Osteoblast (primary cell): ENCODE data around the gene CLCN1. TPM values are rescaled to one million over a fixed set of nuclear protein-coding genes. Genes with fewer than 3 reads are reported as not detected.

Experiments used
- DNase-seq: peaks from one replicate; pipeline ENCODE4 v3.0.0; 2011; ENCODE audit warnings: low spot score, mixed read lengths; ENCODE audit not compliant: insufficient read length; ENCODE audit errors: missing footprints
- H2AFZ ChIP-seq: 2 replicates; pipeline ENCODE4 v1.6.0; 2011; ENCODE audit warnings: mild to moderate bottlenecking, low read length
- H3K27ac ChIP-seq: 2 replicates; pipeline ENCODE4 v1.5.1; 2011; ENCODE audit warnings: mild to moderate bottlenecking, low read depth, low read length, moderate library complexity
- H3K27me3 ChIP-seq: 2 replicates; pipeline ENCODE4 v1.6.0; 2012; ENCODE audit warnings: mild to moderate bottlenecking, control low read depth, inconsistent platforms, low read length, moderate library complexity; ENCODE audit not compliant: insufficient read depth
- H3K36me3 ChIP-seq: 2 replicates; pipeline ENCODE4 v1.5.1; 2011; ENCODE audit warnings: mild to moderate bottlenecking, low read length, control low read depth, moderate library complexity; ENCODE audit not compliant: insufficient read depth
- H3K4me1 ChIP-seq: 2 replicates; pipeline ENCODE4 v1.5.1; 2011; ENCODE audit warnings: mild to moderate bottlenecking, low read length, control low read depth, moderate library complexity; ENCODE audit not compliant: insufficient read depth
- H3K4me2 ChIP-seq: 2 replicates; pipeline ENCODE4 v1.6.0; 2011; ENCODE audit warnings: mild to moderate bottlenecking, low read length; ENCODE audit not compliant: insufficient read depth
- H3K4me3 ChIP-seq: fragments of 200-600 bp; sonication (generic); 3 replicates; pipeline ENCODE4 v1.5.1; 2012; ENCODE audit warnings: mild to moderate bottlenecking, low read length, inconsistent platforms; ENCODE audit not compliant: insufficient read depth
- H3K79me2 ChIP-seq: 2 replicates; pipeline ENCODE4 v1.6.0; 2012; ENCODE audit warnings: mild to moderate bottlenecking, low read length, control low read depth, inconsistent platforms; ENCODE audit not compliant: insufficient read depth
- H3K9me3 ChIP-seq: 2 replicates; pipeline ENCODE4 v1.5.1; 2011; ENCODE audit warnings: low read depth, low read length, control low read depth
- H4K20me1 ChIP-seq: 2 replicates; pipeline ENCODE4 v1.6.0; 2012; ENCODE audit warnings: mild to moderate bottlenecking, low read length, control low read depth; ENCODE audit not compliant: insufficient read depth
- CTCF ChIP-seq: IDR thresholded peaks from 2 replicates; pipeline ENCODE4 v1.5.1; 2011; ENCODE audit warnings: mild to moderate bottlenecking, low read depth, low read length, moderate library complexity; ENCODE audit errors: extremely low read depth
- total RNA-seq: library from RNA; depleted of rRNA; stranded (reverse); fragments of >200 nt; gene quantifications from 2 replicates; pipeline ENCODE4 v1.2.3, GENCODE V29; 2012

The CLCN1 gene
- total RNA-seq, 1 donor: under 0.01 TPM

DNA sequence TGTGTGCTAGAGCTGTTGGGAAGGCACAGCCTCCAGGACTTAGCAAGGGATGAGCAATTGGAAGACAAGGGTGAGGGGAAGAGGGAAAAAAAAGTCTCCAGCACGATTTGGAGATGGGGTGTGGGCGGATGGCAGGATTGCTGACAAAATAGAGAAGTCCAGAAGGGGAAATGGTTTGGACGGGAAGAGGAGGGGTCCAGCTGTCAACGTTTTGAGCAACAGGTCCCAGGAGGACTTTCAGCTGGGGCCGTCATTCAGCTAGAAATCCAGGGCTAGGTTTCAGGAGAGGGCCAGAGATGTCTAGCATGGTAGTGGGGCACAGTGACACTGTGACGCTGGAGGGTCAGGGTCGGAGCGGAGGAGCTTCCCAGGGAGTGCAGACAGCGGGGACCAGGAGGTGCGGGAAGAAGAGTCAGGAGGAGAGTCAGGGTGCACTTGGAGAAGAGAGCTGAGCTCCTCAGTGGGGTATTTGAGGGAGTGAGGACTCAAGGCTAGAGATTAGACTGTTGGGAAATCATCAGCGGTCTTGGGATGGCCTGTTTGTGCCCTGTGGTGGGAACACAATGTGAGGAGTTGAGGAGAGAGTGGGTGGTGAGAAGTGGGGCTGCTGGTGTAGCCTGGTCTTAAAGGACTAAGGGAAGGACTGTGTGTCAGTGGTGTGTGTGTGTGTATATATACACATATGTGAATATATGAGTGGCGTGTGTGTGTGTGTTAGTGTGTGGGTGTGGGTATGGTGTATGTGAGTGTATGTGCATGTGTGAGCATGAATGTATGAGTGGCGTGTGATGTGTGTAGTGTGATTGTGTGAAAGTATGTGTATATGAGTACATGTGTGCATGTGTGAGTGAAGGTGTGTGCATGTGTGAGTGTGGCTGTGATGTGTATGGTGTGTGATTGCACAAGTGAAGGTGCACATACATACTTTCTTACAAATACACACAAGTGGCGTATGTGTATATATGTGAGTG is 69.0 kb downstream of the CLCN1 start:
- DNase-seq: peak; percentile 74
- TF ChIP-seq CTCF: no peak
- H3K79me2 ChIP-seq: peaks cover 68% of the 10 kb centered on the region
- H2AFZ ChIP-seq: no peak overlapping the region
- H3K9me3 ChIP-seq: no peaks in the 10 kb centered on the region
- H3K36me3 ChIP-seq: peaks cover 73% of the 10 kb centered on the region
- H4K20me1 ChIP-seq: peaks cover 79% of the 10 kb centered on the region
- peak overlapping the region; percentile 87 for H3K4me3 ChIP-seq
- H3K4me2 ChIP-seq: peak overlapping the region; percentile 92
- H3K27me3 ChIP-seq: no peaks in the 10 kb centered on the region
- H3K4me1 ChIP-seq: peaks cover 41% of the 10 kb centered on the region
- H3K27ac ChIP-seq: peak overlapping the region; percentile 86

DNA sequence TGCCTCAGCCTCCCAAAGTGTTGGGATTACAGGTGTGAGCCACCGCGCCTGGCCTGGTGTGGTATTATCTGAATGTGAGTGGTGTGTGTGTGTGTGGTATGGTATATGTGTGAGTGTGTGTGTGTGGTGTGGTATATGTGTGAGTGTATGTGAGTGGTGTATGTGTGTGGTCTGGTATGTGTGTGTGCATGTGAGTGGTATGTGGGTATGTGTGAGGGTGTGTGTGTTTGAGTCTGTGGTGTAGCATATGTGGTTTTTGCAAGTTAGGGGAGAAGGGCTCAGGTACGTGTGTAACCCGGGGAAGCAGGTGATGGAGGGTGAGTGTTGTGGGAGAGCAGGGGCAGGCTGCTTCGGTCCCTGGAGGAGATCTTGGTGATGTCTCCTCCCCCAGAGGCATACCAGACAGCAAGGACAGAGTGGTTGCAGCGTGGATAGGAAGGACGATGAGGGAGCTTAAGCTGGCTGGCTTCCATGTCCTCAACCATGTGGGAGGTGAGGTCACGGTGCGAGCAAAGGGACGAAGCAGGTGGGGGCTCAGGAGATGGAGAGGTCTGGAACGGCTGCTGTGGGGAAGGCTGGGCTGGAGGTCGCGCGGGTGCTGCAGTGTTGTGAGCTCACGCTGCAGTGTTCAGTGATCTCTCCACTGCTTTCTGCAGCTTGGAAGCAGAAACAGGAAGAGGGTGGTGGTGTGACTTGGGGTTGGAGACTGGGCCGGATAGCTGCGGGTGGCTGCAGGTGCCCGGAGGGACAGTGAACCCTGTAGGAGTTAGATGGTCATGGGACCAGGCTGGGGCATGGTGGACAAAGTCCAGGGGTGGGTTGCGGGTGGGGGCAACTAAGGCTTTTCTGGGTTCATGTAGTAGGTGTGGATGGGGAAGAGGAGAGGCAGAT is 70.2 kb downstream of the CLCN1 start:
- Histone ChIP-seq H4K20me1 (peaks cover 91% of the 10 kb centered on the region), H3K36me3 (peaks cover 85% of the 10 kb centered on the region), H3K27ac (no peak overlapping the region), H3K4me3 (peak overlapping the region; percentile 3), H3K27me3 (no peaks in the 10 kb centered on the region), H3K79me2 (peaks cover 68% of the 10 kb centered on the region), H3K4me1 (peaks cover 53% of the 10 kb centered on the region), H3K9me3 (no peaks in the 10 kb centered on the region), H3K4me2 (peak overlapping the region; percentile 92), H2AFZ (no peak overlapping the region)
- DNase-seq: peak; percentile 81
- no peak for TF ChIP-seq CTCF

DNA sequence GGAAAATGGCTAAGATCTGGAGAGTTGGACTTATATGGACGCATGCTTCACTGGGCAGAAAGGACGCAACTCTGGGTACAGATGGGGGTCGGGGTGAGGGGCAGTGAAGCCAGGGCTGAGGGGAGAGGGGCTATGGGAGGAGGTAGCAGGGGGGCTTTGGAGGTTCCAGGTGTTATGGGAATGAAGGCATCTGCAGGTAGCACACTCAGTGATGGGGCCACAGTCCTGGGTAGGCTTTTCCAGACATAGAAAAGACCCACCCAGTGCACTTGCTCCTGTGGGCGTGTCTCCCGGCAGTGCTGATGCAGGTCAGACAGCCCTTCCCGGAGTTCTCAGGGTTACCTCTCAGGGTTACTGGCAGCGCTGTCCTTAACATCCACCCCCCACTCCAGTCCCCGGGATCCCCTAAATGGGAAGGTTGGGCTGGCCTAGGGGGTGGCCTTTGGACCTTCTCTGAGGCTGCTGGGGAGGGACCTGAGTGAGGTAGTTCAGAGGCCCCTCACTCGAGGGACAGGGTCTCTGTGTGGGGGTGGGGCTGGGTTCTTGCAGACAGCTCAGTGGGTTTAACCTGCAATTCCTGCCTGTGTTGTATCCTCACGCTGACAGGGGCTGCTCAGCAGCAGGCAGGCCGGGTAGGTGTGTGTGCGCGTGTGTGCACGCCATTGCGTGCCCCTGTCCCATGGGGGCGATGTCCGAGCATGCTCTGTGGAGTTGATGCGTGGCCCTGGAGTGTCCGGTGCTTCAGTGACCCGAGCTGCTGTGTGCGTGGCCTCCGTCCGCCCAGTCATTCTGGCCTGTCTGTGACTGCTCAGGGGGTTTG is 71.5 kb downstream of the CLCN1 start:
- Histone ChIP-seq H3K36me3 (peaks cover 91% of the 10 kb centered on the region), H3K79me2 (peaks cover 55% of the 10 kb centered on the region), H3K4me1 (peaks cover 65% of the 10 kb centered on the region)

More for the DNA sequence above, 71.5 kb downstream of the CLCN1 start:
- DNase-seq: peak; percentile 46
- Histone ChIP-seq H2AFZ (no peak overlapping the region), H3K27me3 (no peaks in the 10 kb centered on the region), H3K27ac (no peak overlapping the region), H3K4me2 (no peak overlapping the region), H4K20me1 (peaks cover 97% of the 10 kb centered on the region), H3K4me3 (no peak overlapping the region), H3K9me3 (no peaks in the 10 kb centered on the region)
- no peak for TF ChIP-seq CTCF
